ENCODE measurements around the gene RPL32. TPM values are rescaled to one million over a fixed set of nuclear protein-coding genes. Genes with fewer than 3 reads are reported as not detected.
"Not testable (repeated sequence)": the region's sequence is repeated elsewhere in the genome, so short reads cannot be mapped to it uniquely, and the experiment has no call there.

RPL32 gene
- polyA plus RNA-seq, 5 donors, result 2,442 to 3,164 (median 2,704) TPM

- DNase-seq, result peak in 1 of 2 donors; percentile 49
These were observed 34.8 kb upstream of the RPL32 start for GRCh38 chr3:12875857-12876836.

GRCh38 chr3:12871404-12871983, 30.1 kb upstream of the RPL32 start:
- no peak for DNase-seq

GRCh38 chr3:12870942-12871341, 29.6 kb upstream of the RPL32 start:
- DNase-seq, result no peak

- DNase-seq, result no peak
These were observed 27.8 kb upstream of the RPL32 start for GRCh38 chr3:12869035-12869621.

GRCh38 chr3:12868039-12869034, 27.0 kb upstream of the RPL32 start:
- DNase-seq, result peak; percentile 75 to 82

- no peak for DNase-seq
These were observed 25.5 kb upstream of the RPL32 start for GRCh38 chr3:12866836-12867235.

GRCh38 chr3:12865271-12865670, 23.9 kb upstream of the RPL32 start:
- no peak for DNase-seq

GRCh38 chr3:12862387-12862786, 21.0 kb upstream of the RPL32 start:
- DNase-seq, result no peak

GRCh38 chr3:12861611-12862010, 20.2 kb upstream of the RPL32 start:
- DNase-seq, result no peak

- DNase-seq, result no peak
These were observed 18.5 kb upstream of the RPL32 start for GRCh38 chr3:12859840-12860239.

- no peak for DNase-seq
These were observed 15.3 kb upstream of the RPL32 start for GRCh38 chr3:12856626-12857025.

GRCh38 chr3:12854565-12854964, 13.2 kb upstream of the RPL32 start:
- no peak for DNase-seq

GRCh38 chr3:12853847-12854246, 12.5 kb upstream of the RPL32 start:
- not testable (repeated sequence) for DNase-seq

- no peak for DNase-seq
These were observed 10.8 kb upstream of the RPL32 start for GRCh38 chr3:12852201-12852600.

- DNase-seq, result no peak
These were observed 4.4 kb upstream of the RPL32 start for GRCh38 chr3:12845811-12846210.

GRCh38 chr3:12842469-12842868, 1.1 kb upstream of the RPL32 start:
- no peak for DNase-seq

GRCh38 chr3:12841970-12842328, 584 bp upstream of the RPL32 start:
- no peak for DNase-seq

GRCh38 chr3:12840591-12841148, 695 bp downstream of the RPL32 start:
- peak in 1 of 2 donors; percentile 25 for DNase-seq

- DNase-seq, result not testable (repeated sequence)
These were observed 1.2 kb downstream of the RPL32 start for GRCh38 chr3:12840148-12840547.

- DNase-seq, result no peak
These were observed 2.0 kb downstream of the RPL32 start for GRCh38 chr3:12839156-12839946.

Data from right lung (tissue), 5 donors.